ENCODE data around the gene KLHL40. TPM values are rescaled to one million over a fixed set of nuclear protein-coding genes. Genes with fewer than 3 reads are reported as not detected.

Gene KLHL40
- total RNA-seq, 1 experiment from 2014 or later, result not detected

GRCh38 chr3:42699511-42699971 lies 14.2 kb downstream of the KLHL40 start:
- Mint-ChIP-seq H3K27ac (no peak overlapping the region), H3K4me3 (no peak overlapping the region), H3K36me3 (ENCODE audit: insufficient read depth in 1 of 3, low read depth in 3 of 3) (no peaks in the 10 kb centered on the region), H3K27me3 (ENCODE audit: low read depth) (no peaks in the 10 kb centered on the region), H3K9me3 (no peaks in the 10 kb centered on the region), H3K4me1 (peaks cover 11 to 22% of the 10 kb centered on the region in 2 experiments)
- H4K8ac ChIP-seq (replicated peaks; ENCODE audit: insufficient read length, low read depth, low read length), result no peak overlapping the region
- H2BK5ac ChIP-seq (ENCODE audit: insufficient read length, low read length), result no peak overlapping the region
- no peak overlapping the region for H2BK20ac ChIP-seq (ENCODE audit: low read depth, low read length, poor library complexity, severe bottlenecking)
- no peak overlapping the region for H3K23ac ChIP-seq (ENCODE audit: insufficient read length, low read depth, low read length)
- no peaks in the 10 kb centered on the region for H3K23me2 ChIP-seq (ENCODE audit: insufficient read length, low read depth, low read length, poor library complexity, severe bottlenecking)
- no peak overlapping the region for H3K4ac ChIP-seq (ENCODE audit: low read depth, low read length)
- no peak overlapping the region for H3K18ac ChIP-seq (ENCODE audit: insufficient read length, low read depth, low read length)
- H3K4me1 ChIP-seq (ENCODE audit: insufficient read depth, low read length), result no peaks in the 10 kb centered on the region
- H3T11ph ChIP-seq (ENCODE audit: low read length), result no peak overlapping the region
- no peak overlapping the region for H2AK5ac ChIP-seq (ENCODE audit: insufficient read length, low read length)
- H4K5ac ChIP-seq (ENCODE audit: insufficient read length, low read depth, low read length), result no peak overlapping the region
- H3K27ac ChIP-seq (ENCODE audit: insufficient read length, low read depth, low read length), result no peak overlapping the region
- H3K14ac ChIP-seq (ENCODE audit: insufficient read depth, low read length), result no peak overlapping the region
- H3K56ac ChIP-seq (ENCODE audit: insufficient read length, low read depth, low read length), result no peak overlapping the region
- DNase-seq, result no peak
- no peak overlapping the region for H3K4me2 ChIP-seq (ENCODE audit: insufficient read depth, insufficient read length, low read length)
- no peak overlapping the region for H2BK120ac ChIP-seq (ENCODE audit: low read depth, low read length, poor library complexity, severe bottlenecking)
- H3K9me3 ChIP-seq (ENCODE audit: control insufficient read depth, low read depth, low read length), result no peaks in the 10 kb centered on the region
- no peak overlapping the region for H4K91ac ChIP-seq (ENCODE audit: insufficient read length, low read depth, low read length)
- H4K20me1 ChIP-seq (ENCODE audit: control insufficient read depth, insufficient read depth, insufficient read length), result no peaks in the 10 kb centered on the region
- H2BK12ac ChIP-seq (ENCODE audit: insufficient read length, low read depth, low read length), result no peak overlapping the region
- H3K79me2 ChIP-seq (ENCODE audit: insufficient read depth, low read length), result no peaks in the 10 kb centered on the region
- H2BK15ac ChIP-seq (ENCODE audit: low read depth, low read length), result no peak overlapping the region
- H2AFZ ChIP-seq (ENCODE audit: low read length), result no peak overlapping the region
- no CpG with 5 or more reads among the region's 10 CpGs for WGBS (ENCODE audit: extremely low coverage, insufficient read length, low lambda C conversion rate)
- no peaks in the 10 kb centered on the region for H3K79me1 ChIP-seq (ENCODE audit: insufficient read depth, low read depth, low read length, poor library complexity, severe bottlenecking)
- no peak for TF ChIP-seq CTCF (conservative IDR thresholded peaks at IDR 0.05)
- no peaks in the 10 kb centered on the region; the same call in 1 of the 2 replicates for H3K27me3 ChIP-seq (ENCODE audit: insufficient read depth, low read length)
- no peak overlapping the region for H3K9ac ChIP-seq (ENCODE audit: extremely low read depth, insufficient read length, low read length)

Measured in H9 (cell line).